Fibroblast of lung (primary cell): ENCODE results near the gene APC2. TPM values are rescaled to one million over a fixed set of nuclear protein-coding genes. Genes with fewer than 3 reads are reported as not detected.

Experiments
- DNase-seq, 2 donors: peaks; one replicate each; pipeline versions ENCODE4 v3.0.0 to v3.0.0-alpha.2; 2010; ENCODE audit warnings: low read depth in 2 of 2
- H2AFZ ChIP-seq: 2 replicates; pipeline ENCODE4 v1.5.1; 2012; ENCODE audit warnings: low read length, control low read depth, inconsistent platforms
- H3K27ac ChIP-seq: 2 replicates; pipeline ENCODE4 v1.5.1; 2011; ENCODE audit warnings: low read length, control low read depth; ENCODE audit not compliant: insufficient read depth
- H3K27me3 ChIP-seq: 2 replicates; pipeline ENCODE4 v1.5.1; 2011; ENCODE audit warnings: mild to moderate bottlenecking, low read length; ENCODE audit not compliant: control insufficient read depth, insufficient read depth
- H3K36me3 ChIP-seq: 2 replicates; pipeline ENCODE4 v1.5.1; 2011; ENCODE audit warnings: low read length; ENCODE audit not compliant: control insufficient read depth, insufficient read depth
- H3K4me1 ChIP-seq: 2 replicates; pipeline ENCODE4 v1.5.1; 2011; ENCODE audit warnings: low read length; ENCODE audit not compliant: control insufficient read depth, insufficient read depth; ENCODE audit errors: extremely low read depth
- H3K4me2 ChIP-seq: 2 replicates; pipeline ENCODE4 v1.5.1; 2011; ENCODE audit warnings: low read length, control low read depth; ENCODE audit not compliant: insufficient read depth; ENCODE audit errors: extremely low read depth
- H3K4me3 ChIP-seq, 4 experiments: fragments of 200-600 bp in 1 of 4; sonication (generic) in 1 of 4; replicated peaks in 1 of 4; 2 replicates each; pipeline ENCODE4 v1.5.1; 2011 to 2016; ENCODE audit warnings: low read length in 4 of 4, low read depth in 3 of 4, mild to moderate bottlenecking in 3 of 4, control low read depth in 2 of 4, inconsistent platforms in 1 of 4, mixed read lengths in 1 of 4; ENCODE audit not compliant: insufficient read depth in 1 of 4; ENCODE audit errors: control extremely low read depth in 1 of 4
- H3K79me2 ChIP-seq: 2 replicates; pipeline ENCODE4 v1.5.1; 2012; ENCODE audit warnings: mild to moderate bottlenecking, low read length, inconsistent platforms; ENCODE audit not compliant: control insufficient read depth, insufficient read depth
- H3K9ac ChIP-seq: 2 replicates; pipeline ENCODE4 v1.5.1; 2011; ENCODE audit warnings: mild to moderate bottlenecking, low read length, control low read depth; ENCODE audit not compliant: insufficient read depth
- H3K9me3 ChIP-seq: 2 replicates; pipeline ENCODE4 v1.5.1; 2012; ENCODE audit warnings: low read depth, low read length; ENCODE audit not compliant: control insufficient read depth, insufficient read depth
- H4K20me1 ChIP-seq: 2 replicates; pipeline ENCODE4 v1.5.1; 2011; ENCODE audit warnings: low read length; ENCODE audit not compliant: control insufficient read depth, insufficient read depth; ENCODE audit errors: extremely low read depth
- CTCF ChIP-seq, 2 donors: IDR thresholded peaks in 1 of 2; conservative IDR thresholded peaks in 1 of 2; 1 replicate in 1 of 2; 2 replicates in 1 of 2; pipeline ENCODE4 v1.5.1; 2011 to 2012; ENCODE audit warnings: low read length in 2 of 2, control low read depth in 1 of 2, inconsistent platforms in 1 of 2, low read depth in 1 of 2, mild to moderate bottlenecking in 1 of 2
- EZH2 ChIP-seq: IDR thresholded peaks from 2 replicates; pipeline ENCODE4 v1.5.1; 2012; ENCODE audit warnings: low read length, control low read depth, mild to moderate bottlenecking; ENCODE audit errors: missing control alignments
- polyA plus RNA-seq, 2 donors: library from polyadenylated mRNA; depleted of rRNA in 1 of 2; stranded (reverse) in 1 of 2; unstranded in 1 of 2; fragments of >200 nt; gene quantifications; 2 replicates each; pipeline ENCODE4 v1.2.1, GENCODE V29; 2011 to 2012; ENCODE audit warnings: missing spikeins in 1 of 2
- total RNA-seq: library from RNA; depleted of rRNA; stranded (reverse); fragments of >200 nt; gene quantifications from 2 replicates; pipeline ENCODE4 v1.2.1, GENCODE V29; 2014

APC2 gene
- total and polyA plus RNA-seq, 2 donors (not counting 1 experiment from before 2014, with no cell fraction given): 0.01 to 0.50 TPM

GRCh38 chr19:1482361-1483130 lies 32.6 kb downstream of the APC2 start:
- no peak overlapping the region for H3K4me3 ChIP-seq
- H3K36me3 ChIP-seq: no peaks in the 10 kb centered on the region
- H3K27me3 ChIP-seq: no peaks in the 10 kb centered on the region
- no peak overlapping the region for H3K9ac ChIP-seq
- H4K20me1 ChIP-seq: no peaks in the 10 kb centered on the region
- no peak overlapping the region for H3K4me2 ChIP-seq
- H3K79me2 ChIP-seq: peaks cover 6% of the 10 kb centered on the region
- DNase-seq: no peak
- TF ChIP-seq CTCF (conservative IDR thresholded peaks at IDR 0.05 in 1 of 2, IDR thresholded peaks at IDR 0.05 in 1 of 2; ENCODE audit: low read depth in 1 of 2, low read length in 2 of 2) (no peak), EZH2 (no peak)
- H3K9me3 ChIP-seq: no peaks in the 10 kb centered on the region
- no peak overlapping the region for H2AFZ ChIP-seq
- H3K4me1 ChIP-seq: no peaks in the 10 kb centered on the region
- H3K27ac ChIP-seq: no peak overlapping the region

DNA sequence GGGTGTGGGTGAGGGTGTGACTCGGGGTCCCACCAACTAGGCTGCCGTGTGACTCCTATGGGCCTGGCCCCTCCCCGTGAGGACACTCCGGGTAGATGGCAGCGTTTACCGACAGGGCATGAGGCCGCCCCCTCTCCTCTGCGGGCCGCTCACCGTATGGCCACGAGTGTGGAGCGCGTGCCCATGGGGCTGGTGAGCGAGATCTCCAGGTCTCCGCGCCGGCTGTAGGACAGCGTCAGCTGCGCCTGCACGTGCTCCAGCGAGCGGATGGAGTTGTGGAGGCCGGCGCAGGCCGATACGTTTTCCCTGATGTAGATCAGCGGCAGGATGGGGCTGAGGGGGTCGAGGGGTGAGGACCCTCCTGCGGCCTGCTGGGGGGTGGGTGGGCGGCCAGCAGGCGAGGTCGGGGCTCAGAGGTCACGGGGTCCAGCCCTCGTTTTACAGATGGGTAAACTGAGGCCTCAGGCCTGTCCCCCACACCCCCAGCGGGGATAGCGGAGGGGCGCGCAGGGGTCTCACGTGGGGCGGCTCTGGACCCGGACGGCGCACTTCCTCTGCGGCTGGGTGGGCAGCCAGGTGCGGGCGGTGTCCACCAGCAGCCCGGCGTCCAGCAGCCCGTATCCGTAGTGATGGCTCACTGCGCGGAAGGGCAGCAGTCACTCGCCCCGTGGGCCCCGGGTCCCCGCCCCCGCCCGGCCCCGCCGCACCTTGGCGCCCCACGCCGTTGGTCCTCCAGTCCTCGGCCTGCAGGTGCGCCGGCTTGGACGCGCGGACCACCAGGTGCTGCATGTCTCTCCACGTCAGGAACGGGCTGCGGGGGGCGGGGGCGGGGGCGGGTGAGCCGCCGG lies 33.4 kb downstream of the APC2 start:
- TF ChIP-seq CTCF (conservative IDR thresholded peaks at IDR 0.05 in 1 of 2, IDR thresholded peaks at IDR 0.05 in 1 of 2; ENCODE audit: low read depth in 1 of 2, low read length in 2 of 2) (no peak), EZH2 (no peak)
- H3K9ac ChIP-seq: no peak overlapping the region
- H3K27me3 ChIP-seq: no peaks in the 10 kb centered on the region
- no peak overlapping the region for H3K4me3 ChIP-seq
- H3K27ac ChIP-seq: no peak overlapping the region
- no peak overlapping the region for H2AFZ ChIP-seq
- no peak for DNase-seq
- no peaks in the 10 kb centered on the region for H4K20me1 ChIP-seq
- no peaks in the 10 kb centered on the region for H3K4me1 ChIP-seq
- no peaks in the 10 kb centered on the region for H3K9me3 ChIP-seq
- peaks cover 4% of the 10 kb centered on the region for H3K79me2 ChIP-seq
- no peak overlapping the region for H3K4me2 ChIP-seq
- no peaks in the 10 kb centered on the region for H3K36me3 ChIP-seq

DNA sequence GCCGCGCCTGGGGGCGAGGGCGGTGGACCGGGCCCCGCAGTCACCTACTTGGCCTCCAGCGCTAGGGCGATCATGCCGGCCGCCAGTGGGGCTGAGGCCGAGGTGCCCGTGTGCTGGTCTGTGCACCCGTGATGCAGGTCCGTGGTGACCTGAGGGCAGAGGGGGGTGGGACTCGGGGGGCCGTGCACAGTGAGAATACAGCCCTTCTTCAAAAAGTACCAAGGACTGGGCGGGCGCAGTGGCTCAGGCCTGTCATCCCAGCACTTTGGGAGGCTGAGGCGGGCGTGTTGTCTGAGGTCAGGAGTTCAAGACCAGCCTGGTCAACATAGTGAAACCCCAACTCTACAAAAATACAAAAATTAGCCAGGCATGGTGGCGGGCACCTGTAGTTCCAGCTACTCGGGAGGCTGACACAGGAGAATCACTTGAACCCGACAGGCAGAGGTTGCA lies 34.1 kb downstream of the APC2 start:
- H3K4me1 ChIP-seq: no peaks in the 10 kb centered on the region
- H2AFZ ChIP-seq: no peak overlapping the region
- no peaks in the 10 kb centered on the region for H3K79me2 ChIP-seq
- no peak overlapping the region for H3K4me3 ChIP-seq
- no peak for TF ChIP-seq EZH2
- no peak for TF ChIP-seq CTCF (conservative IDR thresholded peaks at IDR 0.05 in 1 of 2, IDR thresholded peaks at IDR 0.05 in 1 of 2; ENCODE audit: low read depth in 1 of 2, low read length in 2 of 2)
- H3K36me3 ChIP-seq: no peaks in the 10 kb centered on the region
- no peaks in the 10 kb centered on the region for H3K27me3 ChIP-seq
- H3K9ac ChIP-seq: no peak overlapping the region
- H3K9me3 ChIP-seq: no peaks in the 10 kb centered on the region
- no peak for DNase-seq
- no peak overlapping the region for H3K4me2 ChIP-seq
- no peaks in the 10 kb centered on the region for H4K20me1 ChIP-seq
- H3K27ac ChIP-seq: no peak overlapping the region
